MM.1S (cell line): ENCODE measurements around the gene OSBP2.

Source experiments
- CTCF ChIP-seq: fragments of 300-600 bp; sonication (generic); IDR thresholded peaks from 2 replicates; pipeline ENCODE4 v1.5.1; 2016; ENCODE audit warnings: antibody characterized with exemption, low read length, mixed read lengths
- EZH2 ChIP-seq: fragments of 300-600 bp; sonication (generic); optimal IDR thresholded peaks from 2 replicates; pipeline ENCODE3; 2017; ENCODE audit warnings: low read depth, mild to moderate bottlenecking, antibody characterized with exemption, low read length, mixed read lengths
- EZH2phosphoT487 ChIP-seq: fragments of 300-600 bp; sonication (generic); IDR thresholded peaks from 2 replicates; pipeline ENCODE4 v1.6.1; 2018; ENCODE audit warnings: antibody characterized with exemption, low read length

- TF ChIP-seq CTCF (no peak), EZH2phosphoT487 (no peak), EZH2 (no peak)
Measured at GRCh38 chr22:30885591-30885990, 190.9 kb downstream of the OSBP2 start.
